Cortex of kidney (tissue), 1 donor: ENCODE results near the gene NKAIN1.
"Not testable (repeated sequence)": the region's sequence is repeated elsewhere in the genome, so short reads cannot be mapped to it uniquely, and the experiment has no call there.

Experiments
- DNase-seq: peaks from one replicate; lab custom pipeline; 2025; lab: John Stamatoyannopoulos, UW

NKAIN1 gene

GRCh38 chr1:31195267-31195666 lies 44.4 kb downstream of the NKAIN1 start:
- DNase-seq = not testable (repeated sequence)

- DNase-seq = no peak
Observed at GRCh38 chr1:31193729-31194128, 46.0 kb downstream of the NKAIN1 start.

GRCh38 chr1:31191281-31191680 lies 48.4 kb downstream of the NKAIN1 start:
- DNase-seq = no peak

- DNase-seq = no peak
Observed at GRCh38 chr1:31189696-31190674, 49.7 kb downstream of the NKAIN1 start.

GRCh38 chr1:31183927-31184554 lies 55.6 kb downstream of the NKAIN1 start:
- DNase-seq = no peak

GRCh38 chr1:31183126-31183525 lies 56.6 kb downstream of the NKAIN1 start:
- no peak for DNase-seq

GRCh38 chr1:31182352-31182751 lies 57.3 kb downstream of the NKAIN1 start:
- DNase-seq = no peak

- DNase-seq = no peak
Observed at GRCh38 chr1:31181515-31182343, 58.0 kb downstream of the NKAIN1 start.

- DNase-seq = no peak
Observed at GRCh38 chr1:31180338-31180737, 59.3 kb downstream of the NKAIN1 start.

- DNase-seq = not testable (repeated sequence)
Observed at GRCh38 chr1:31176291-31176690, 63.4 kb downstream of the NKAIN1 start.

- no peak for DNase-seq
Observed at GRCh38 chr1:31170486-31170735, 69.3 kb downstream of the NKAIN1 start.

- no peak for DNase-seq
Observed at GRCh38 chr1:31166462-31166861, 73.2 kb downstream of the NKAIN1 start.

- no peak for DNase-seq
Observed at GRCh38 chr1:31164291-31164690, 75.4 kb downstream of the NKAIN1 start.

- DNase-seq = no peak
Observed at GRCh38 chr1:31163866-31164265, 75.8 kb downstream of the NKAIN1 start.

GRCh38 chr1:31161571-31161970 lies 78.1 kb downstream of the NKAIN1 start:
- no peak for DNase-seq

GRCh38 chr1:31159869-31160611 lies 79.6 kb downstream of the NKAIN1 start:
- DNase-seq = no peak

- DNase-seq = no peak
Observed at GRCh38 chr1:31159323-31159722, 80.4 kb downstream of the NKAIN1 start.

- no peak for DNase-seq
Observed at GRCh38 chr1:31155216-31155806, 84.4 kb downstream of the NKAIN1 start.

- DNase-seq = no peak
Observed at GRCh38 chr1:31154632-31155215, 85.0 kb downstream of the NKAIN1 start.

GRCh38 chr1:31154000-31154631 lies 85.6 kb downstream of the NKAIN1 start:
- no peak for DNase-seq

GRCh38 chr1:31153423-31153822 lies 86.3 kb downstream of the NKAIN1 start:
- no peak for DNase-seq
